ENCODE results near the gene RAB11FIP2.

DNA sequence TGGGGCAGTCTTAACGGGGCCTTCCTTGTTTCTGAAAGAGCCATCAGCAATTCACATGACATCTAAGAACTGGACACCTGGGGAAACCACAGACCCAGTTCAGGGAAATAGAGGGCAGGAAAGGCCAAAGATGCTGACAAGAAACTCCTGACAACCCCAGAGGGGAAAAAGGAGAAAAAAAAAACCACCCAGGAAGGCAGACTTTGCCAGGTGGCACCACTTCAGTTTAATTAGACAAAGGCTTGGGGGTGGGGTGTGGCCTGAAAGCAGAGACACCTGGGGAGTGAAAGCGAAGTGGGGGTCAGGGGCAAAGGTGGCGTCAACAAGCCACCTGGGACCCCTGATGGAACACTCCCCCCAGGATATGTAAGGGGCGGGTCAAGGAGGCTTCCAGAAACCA lies 53.6 kb downstream of the RAB11FIP2 start:
- TF ChIP-seq POLR2A (IDR thresholded peaks at IDR 0.05) (no peak), POLR2AphosphoS5 (IDR thresholded peaks at IDR 0.05; ENCODE audit: insufficient read depth in 1 of 2, low read depth in 1 of 2) (no peak)
- TF ChIP-seq, protein P1, sequence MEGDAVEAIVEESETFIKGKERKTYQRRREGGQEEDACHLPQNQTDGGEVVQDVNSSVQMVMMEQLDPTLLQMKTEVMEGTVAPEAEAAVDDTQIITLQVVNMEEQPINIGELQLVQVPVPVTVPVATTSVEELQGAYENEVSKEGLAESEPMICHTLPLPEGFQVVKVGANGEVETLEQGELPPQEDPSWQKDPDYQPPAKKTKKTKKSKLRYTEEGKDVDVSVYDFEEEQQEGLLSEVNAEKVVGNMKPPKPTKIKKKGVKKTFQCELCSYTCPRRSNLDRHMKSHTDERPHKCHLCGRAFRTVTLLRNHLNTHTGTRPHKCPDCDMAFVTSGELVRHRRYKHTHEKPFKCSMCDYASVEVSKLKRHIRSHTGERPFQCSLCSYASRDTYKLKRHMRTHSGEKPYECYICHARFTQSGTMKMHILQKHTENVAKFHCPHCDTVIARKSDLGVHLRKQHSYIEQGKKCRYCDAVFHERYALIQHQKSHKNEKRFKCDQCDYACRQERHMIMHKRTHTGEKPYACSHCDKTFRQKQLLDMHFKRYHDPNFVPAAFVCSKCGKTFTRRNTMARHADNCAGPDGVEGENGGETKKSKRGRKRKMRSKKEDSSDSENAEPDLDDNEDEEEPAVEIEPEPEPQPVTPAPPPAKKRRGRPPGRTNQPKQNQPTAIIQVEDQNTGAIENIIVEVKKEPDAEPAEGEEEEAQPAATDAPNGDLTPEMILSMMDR (IDR thresholded peaks at IDR 0.05): no peak
